Measurements from ENCODE around the gene RALGAPA2. TPM values are rescaled to one million over a fixed set of nuclear protein-coding genes. Genes with fewer than 3 reads are reported as not detected.
"Not testable (repeated sequence)": the region's sequence is repeated elsewhere in the genome, so short reads cannot be mapped to it uniquely, and the experiment has no call there.

Gene RALGAPA2
- polyA plus RNA-seq, 4 donors = 7.6 to 34.3 (median 17.7) TPM

DNA sequence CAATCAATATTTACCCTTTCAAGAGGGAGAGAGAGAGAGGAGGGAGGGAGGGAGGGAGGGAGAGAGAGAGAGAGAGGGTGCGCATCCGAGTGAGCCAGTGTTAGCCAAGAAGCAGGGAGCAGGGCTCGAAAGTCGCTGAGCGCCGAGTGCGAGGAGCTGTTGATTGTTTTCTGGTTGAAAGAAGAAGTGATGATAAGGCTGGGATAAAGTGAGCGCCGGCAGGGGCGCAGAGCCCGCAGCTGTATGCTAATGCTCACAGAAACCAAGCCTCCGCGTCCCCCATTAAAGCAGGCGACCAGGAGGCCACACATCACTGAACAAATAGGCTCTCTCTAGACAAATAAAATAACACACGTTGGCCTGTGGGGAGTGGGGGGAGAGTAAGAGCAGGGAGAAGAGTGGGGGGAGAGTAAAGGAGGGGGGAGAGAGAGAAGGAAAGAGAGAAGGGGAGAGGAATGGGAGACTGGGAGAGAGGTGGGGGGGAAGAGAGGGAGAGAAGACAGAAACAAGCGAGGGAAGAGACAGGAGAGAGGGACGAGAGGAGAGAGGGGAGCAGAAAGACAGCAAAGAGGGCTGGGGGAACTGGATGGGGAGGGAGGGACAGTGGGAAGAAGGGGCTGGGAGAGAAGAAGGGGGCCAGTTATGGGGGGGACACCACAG, 349.5 kb downstream of the RALGAPA2 start:
- H3K27me3 ChIP-seq (ENCODE audit: control insufficient read depth in 3 of 3, insufficient read depth in 3 of 3, low read length in 3 of 3) = peaks cover 16 to 64% (median 32%) of the 10 kb centered on the region in 3 donors
- peaks cover 0 to 4% (median 2%) of the 10 kb centered on the region in 3 donors for H3K4me1 ChIP-seq (ENCODE audit: control insufficient read depth in 3 of 3, insufficient read depth in 2 of 3, low read depth in 1 of 3, low read length in 2 of 3)
- H3K9me3 ChIP-seq (ENCODE audit: control insufficient read depth in 2 of 2, insufficient read depth in 1 of 2, low read depth in 1 of 2, low read length in 1 of 2) = no peaks in the 10 kb centered on the region
- no peak overlapping the region for H3K27ac ChIP-seq (ENCODE audit: low read depth in 1 of 3, low read length in 2 of 3)
- WGBS, 3 donors = 2 to 4% (median 3%) methylated on average over 17 of the region's 17 CpGs
- H3K4me3 ChIP-seq (ENCODE audit: low read depth in 1 of 3, low read length in 3 of 3) = no peak overlapping the region
- DNase-seq = peak in 1 of 2 donors; percentile 48
- FAIRE-seq = no peak
- H3K36me3 ChIP-seq (ENCODE audit: control insufficient read depth in 3 of 3, insufficient read depth in 2 of 3, low read depth in 1 of 3, low read length in 3 of 3) = no peaks in the 10 kb centered on the region

DNA sequence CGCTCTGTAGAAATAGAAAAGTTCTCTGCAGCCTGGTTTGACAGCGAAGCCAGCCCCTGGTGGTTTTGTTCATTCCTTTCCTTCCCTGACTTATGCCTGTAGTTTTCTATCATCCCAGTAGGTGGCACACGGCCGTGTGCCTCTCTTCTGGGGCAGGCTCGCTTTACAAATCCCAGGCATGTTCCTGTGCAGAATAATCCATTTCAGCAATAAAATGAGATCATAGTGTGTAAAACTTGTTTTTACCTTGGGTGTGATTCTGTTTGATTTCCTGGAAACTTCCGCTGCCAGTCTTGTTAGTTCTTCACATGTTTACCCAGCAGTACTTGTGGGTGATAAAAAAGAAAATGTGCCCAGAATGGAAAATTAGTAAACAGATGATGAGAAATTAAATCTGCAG, 352.0 kb downstream of the RALGAPA2 start:
- DNase-seq = peak; percentile 67 to 81
- H3K27me3 ChIP-seq (ENCODE audit: control insufficient read depth in 3 of 3, insufficient read depth in 3 of 3, low read length in 3 of 3) = peaks cover 12 to 46% (median 26%) of the 10 kb centered on the region in 3 donors
- no peak for FAIRE-seq
- H3K36me3 ChIP-seq (ENCODE audit: control insufficient read depth in 3 of 3, insufficient read depth in 2 of 3, low read depth in 1 of 3, low read length in 3 of 3) = no peaks in the 10 kb centered on the region
- H3K4me3 ChIP-seq (ENCODE audit: low read depth in 1 of 3, low read length in 3 of 3) = no peak overlapping the region
- H3K4me1 ChIP-seq (ENCODE audit: control insufficient read depth in 3 of 3, insufficient read depth in 2 of 3, low read depth in 1 of 3, low read length in 2 of 3) = no peaks in the 10 kb centered on the region
- no peak overlapping the region for H3K27ac ChIP-seq (ENCODE audit: low read depth in 1 of 3, low read length in 2 of 3)
- 1% methylated on average over 6 of the region's 6 CpGs for WGBS, 3 donors
- no peaks in the 10 kb centered on the region for H3K9me3 ChIP-seq (ENCODE audit: control insufficient read depth in 2 of 2, insufficient read depth in 1 of 2, low read depth in 1 of 2, low read length in 1 of 2)

DNA sequence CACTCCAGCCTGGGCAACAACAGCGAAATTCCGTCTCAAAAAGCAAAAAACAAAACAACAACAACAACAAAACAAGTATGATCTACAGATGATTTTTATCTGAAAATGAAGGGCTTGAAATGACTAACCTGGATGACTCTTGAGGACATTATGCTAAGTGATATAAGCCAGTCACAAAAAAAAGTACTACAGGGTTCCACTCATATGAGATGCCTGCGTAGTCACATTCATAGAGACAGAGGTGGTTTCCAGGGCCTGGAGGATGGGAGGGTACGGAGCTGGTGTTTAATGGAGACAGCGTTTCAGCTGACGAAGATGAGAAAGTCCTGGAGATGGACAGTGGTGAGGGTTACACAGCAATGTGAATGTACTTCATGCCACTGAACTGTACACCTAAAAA, 352.8 kb downstream of the RALGAPA2 start:
- WGBS, 3 donors = 78 to 80% (median 78%) methylated on average over 6 of the region's 6 CpGs
- FAIRE-seq (no peak), DNase-seq (no peak)
- Histone ChIP-seq H3K4me3 (ENCODE audit: low read depth in 1 of 3, low read length in 3 of 3) (no peak overlapping the region), H3K27me3 (ENCODE audit: control insufficient read depth in 3 of 3, insufficient read depth in 3 of 3, low read length in 3 of 3) (peaks cover 10 to 37% (median 19%) of the 10 kb centered on the region in 3 donors), H3K27ac (ENCODE audit: low read depth in 1 of 3, low read length in 2 of 3) (no peak overlapping the region), H3K9me3 (ENCODE audit: control insufficient read depth in 2 of 2, insufficient read depth in 1 of 2, low read depth in 1 of 2, low read length in 1 of 2) (peaks cover 0 to 3% of the 10 kb centered on the region in 2 donors), H3K4me1 (ENCODE audit: control insufficient read depth in 3 of 3, insufficient read depth in 2 of 3, low read depth in 1 of 3, low read length in 2 of 3) (no peaks in the 10 kb centered on the region), H3K36me3 (ENCODE audit: control insufficient read depth in 3 of 3, insufficient read depth in 2 of 3, low read depth in 1 of 3, low read length in 3 of 3) (no peaks in the 10 kb centered on the region)

DNA sequence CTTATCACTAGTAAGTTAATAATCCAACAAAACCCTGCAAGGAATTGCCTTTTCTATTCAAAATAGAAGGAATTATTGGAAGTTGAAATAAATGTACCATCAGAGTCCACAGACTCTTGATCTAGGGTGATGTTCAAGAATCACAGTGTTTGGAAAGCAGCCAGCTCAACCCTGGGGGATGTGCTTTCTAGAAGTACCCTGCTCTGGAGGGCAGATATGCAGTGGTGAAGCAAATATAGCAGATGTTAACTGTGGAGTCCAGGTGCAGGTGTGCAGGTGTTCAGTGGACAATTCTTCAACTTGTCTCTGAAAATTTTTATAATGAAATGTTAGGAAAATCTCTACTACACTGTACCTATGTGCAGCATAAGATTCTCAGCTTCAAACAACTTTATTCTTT, 353.6 kb downstream of the RALGAPA2 start:
- no peak for DNase-seq
- peaks cover 2 to 30% (median 13%) of the 10 kb centered on the region in 3 donors for H3K27me3 ChIP-seq (ENCODE audit: control insufficient read depth in 3 of 3, insufficient read depth in 3 of 3, low read length in 3 of 3)
- FAIRE-seq = no peak

DNA sequence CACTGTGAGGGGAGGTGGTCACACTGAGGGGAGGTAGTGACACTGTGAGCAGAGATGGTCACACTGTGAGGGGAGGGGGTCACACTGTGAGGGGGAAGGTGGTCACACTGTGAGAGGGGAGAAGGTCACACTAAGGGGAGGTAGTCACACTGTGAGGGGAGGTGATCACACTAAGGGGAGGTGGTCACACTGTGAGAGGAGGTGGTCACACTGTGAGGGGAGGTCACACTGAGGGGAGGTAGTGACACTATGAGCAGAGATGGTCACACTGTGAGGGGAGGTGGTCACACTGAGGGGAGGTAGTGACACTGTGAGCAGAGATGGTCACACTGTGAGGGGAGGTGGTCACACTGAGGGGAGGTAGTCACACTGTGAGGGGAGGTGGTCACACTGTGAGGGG, 356.9 kb downstream of the RALGAPA2 start:
- H3K36me3 ChIP-seq (ENCODE audit: control insufficient read depth in 3 of 3, insufficient read depth in 2 of 3, low read depth in 1 of 3, low read length in 3 of 3); H3K4me1 ChIP-seq (ENCODE audit: control insufficient read depth in 3 of 3, insufficient read depth in 2 of 3, low read depth in 1 of 3, low read length in 2 of 3); FAIRE-seq; H3K27ac ChIP-seq (ENCODE audit: low read depth in 1 of 3, low read length in 2 of 3); H3K9me3 ChIP-seq (ENCODE audit: control insufficient read depth in 2 of 2, insufficient read depth in 1 of 2, low read depth in 1 of 2, low read length in 1 of 2); H3K4me3 ChIP-seq (ENCODE audit: low read depth in 1 of 3, low read length in 3 of 3); DNase-seq; H3K27me3 ChIP-seq (ENCODE audit: control insufficient read depth in 3 of 3, insufficient read depth in 3 of 3, low read length in 3 of 3): not testable (repeated sequence)

More for the DNA sequence above, 353.6 kb downstream of the RALGAPA2 start:
- Histone ChIP-seq H3K36me3 (ENCODE audit: control insufficient read depth in 3 of 3, insufficient read depth in 2 of 3, low read depth in 1 of 3, low read length in 3 of 3) (no peaks in the 10 kb centered on the region), H3K27ac (ENCODE audit: low read depth in 1 of 3, low read length in 2 of 3) (no peak overlapping the region), H3K4me3 (ENCODE audit: low read depth in 1 of 3, low read length in 3 of 3) (no peak overlapping the region), H3K9me3 (ENCODE audit: control insufficient read depth in 2 of 2, insufficient read depth in 1 of 2, low read depth in 1 of 2, low read length in 1 of 2) (peaks cover 0 to 5% of the 10 kb centered on the region in 2 donors), H3K4me1 (ENCODE audit: control insufficient read depth in 3 of 3, insufficient read depth in 2 of 3, low read depth in 1 of 3, low read length in 2 of 3) (no peaks in the 10 kb centered on the region)

DNA sequence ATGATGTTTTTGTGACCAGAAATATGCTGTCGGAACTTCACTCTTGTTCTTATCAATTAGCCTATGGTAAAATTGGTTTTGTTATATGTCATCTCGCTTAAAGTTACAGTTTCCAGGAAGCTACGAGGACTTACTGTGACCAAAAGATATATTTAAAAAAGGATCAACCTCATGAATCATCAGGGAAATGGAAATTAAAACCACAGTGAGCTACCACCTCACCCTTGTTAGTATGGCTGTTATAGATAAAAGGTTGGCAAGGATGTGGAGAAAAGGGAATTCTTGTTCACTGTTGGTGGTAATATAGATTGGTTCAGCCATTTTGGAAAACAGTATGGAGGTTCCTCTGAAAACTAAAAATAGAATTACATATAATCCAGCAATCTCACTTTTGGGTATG, 358.9 kb downstream of the RALGAPA2 start:
- H3K9me3 ChIP-seq (ENCODE audit: control insufficient read depth in 2 of 2, insufficient read depth in 1 of 2, low read depth in 1 of 2, low read length in 1 of 2) = peaks cover 0 to 8% of the 10 kb centered on the region in 2 donors
- DNase-seq (no peak), FAIRE-seq (no peak)
- WGBS, 3 donors = 59 to 73% (median 72%) methylated on average over 3 of the region's 3 CpGs
- no peaks in the 10 kb centered on the region for H3K36me3 ChIP-seq (ENCODE audit: control insufficient read depth in 3 of 3, insufficient read depth in 2 of 3, low read depth in 1 of 3, low read length in 3 of 3)
- H3K4me3 ChIP-seq (ENCODE audit: low read depth in 1 of 3, low read length in 3 of 3) = no peak overlapping the region
- no peaks in the 10 kb centered on the region for H3K4me1 ChIP-seq (ENCODE audit: control insufficient read depth in 3 of 3, insufficient read depth in 2 of 3, low read depth in 1 of 3, low read length in 2 of 3)
- H3K27ac ChIP-seq (ENCODE audit: low read depth in 1 of 3, low read length in 2 of 3) = no peak overlapping the region
- H3K27me3 ChIP-seq (ENCODE audit: control insufficient read depth in 3 of 3, insufficient read depth in 3 of 3, low read length in 3 of 3) = no peaks in the 10 kb centered on the region

DNA sequence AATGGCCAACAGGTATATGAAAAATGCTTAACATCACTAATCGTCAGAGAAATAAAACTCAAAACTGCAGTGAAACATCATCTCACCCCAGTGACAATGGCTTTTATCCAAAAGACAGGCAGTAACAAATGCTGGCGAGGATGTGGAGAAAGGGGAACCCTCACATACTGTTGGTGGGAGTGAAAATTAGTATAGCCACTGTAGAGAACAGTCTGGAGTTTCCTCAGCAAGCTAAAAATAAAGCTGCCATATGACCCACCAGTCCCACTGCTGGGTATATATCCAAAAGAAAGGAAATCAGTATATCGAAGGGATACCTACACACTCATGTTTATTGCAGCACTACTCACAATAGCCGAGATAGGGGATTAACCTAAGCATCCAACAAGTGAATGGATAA, 368.0 kb downstream of the RALGAPA2 start:
- no peak overlapping the region for H3K4me3 ChIP-seq (ENCODE audit: low read depth in 1 of 3, low read length in 3 of 3)
- WGBS, 3 donors = 79 to 87% (median 85%) methylated on average over 4 of the region's 4 CpGs
- H3K9me3 ChIP-seq (ENCODE audit: control insufficient read depth in 2 of 2, insufficient read depth in 1 of 2, low read depth in 1 of 2, low read length in 1 of 2) = peaks cover 0 to 2% of the 10 kb centered on the region in 2 donors
- FAIRE-seq = no peak
- no peaks in the 10 kb centered on the region for H3K4me1 ChIP-seq (ENCODE audit: control insufficient read depth in 3 of 3, insufficient read depth in 2 of 3, low read depth in 1 of 3, low read length in 2 of 3)
- no peak overlapping the region for H3K27ac ChIP-seq (ENCODE audit: low read depth in 1 of 3, low read length in 2 of 3)
- no peak for DNase-seq
- no peaks in the 10 kb centered on the region for H3K36me3 ChIP-seq (ENCODE audit: control insufficient read depth in 3 of 3, insufficient read depth in 2 of 3, low read depth in 1 of 3, low read length in 3 of 3)
- no peaks in the 10 kb centered on the region for H3K27me3 ChIP-seq (ENCODE audit: control insufficient read depth in 3 of 3, insufficient read depth in 3 of 3, low read length in 3 of 3)

DNA sequence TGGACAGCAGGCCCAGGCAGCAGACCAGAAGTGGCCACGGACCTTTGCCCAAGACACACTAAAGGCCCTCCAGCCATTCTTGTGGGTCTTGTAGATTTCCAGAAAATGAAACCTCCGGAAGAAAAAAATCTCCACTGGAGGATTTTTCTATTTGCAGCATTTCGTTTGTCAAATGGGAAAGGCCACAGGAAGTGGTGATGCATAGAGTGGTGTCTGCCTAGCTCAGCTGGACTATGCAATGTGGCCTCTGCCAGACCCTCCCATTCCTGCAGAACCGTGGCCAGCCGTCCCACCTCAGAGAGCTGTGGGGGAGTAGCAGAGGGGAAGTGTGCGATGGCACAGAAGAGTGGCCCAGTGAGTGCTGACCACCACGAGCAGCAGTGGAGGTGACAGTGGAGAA, 368.5 kb downstream of the RALGAPA2 start:
- Histone ChIP-seq H3K27ac (ENCODE audit: low read depth in 1 of 3, low read length in 2 of 3) (no peak overlapping the region), H3K4me1 (ENCODE audit: control insufficient read depth in 3 of 3, insufficient read depth in 2 of 3, low read depth in 1 of 3, low read length in 2 of 3) (no peaks in the 10 kb centered on the region), H3K27me3 (ENCODE audit: control insufficient read depth in 3 of 3, insufficient read depth in 3 of 3, low read length in 3 of 3) (no peaks in the 10 kb centered on the region), H3K36me3 (ENCODE audit: control insufficient read depth in 3 of 3, insufficient read depth in 2 of 3, low read depth in 1 of 3, low read length in 3 of 3) (no peaks in the 10 kb centered on the region), H3K9me3 (ENCODE audit: control insufficient read depth in 2 of 2, insufficient read depth in 1 of 2, low read depth in 1 of 2, low read length in 1 of 2) (peaks cover 0 to 2% of the 10 kb centered on the region in 2 donors), H3K4me3 (ENCODE audit: low read depth in 1 of 3, low read length in 3 of 3) (no peak overlapping the region)
- DNase-seq = no peak
- no peak for FAIRE-seq
- 67 to 77% (median 75%) methylated on average over 7 of the region's 7 CpGs for WGBS, 3 donors
